K562 (cell line): Measurements from ENCODE around the gene VTA1. TPM values are rescaled to one million over a fixed set of nuclear protein-coding genes. Genes with fewer than 3 reads are reported as not detected.
A peak's percentile ranks its signal among the peaks of the same experiment; 100 is the strongest.

ENCODE experiments used
- ATAC-seq: fragments of 200-7000 bp; cut with Tn5 transposase; 3 replicates; pipeline ENCODE4 v1.9.1; 2020; ENCODE audit warnings: moderate library complexity
- BruUV-seq: library from RNA; stranded (reverse); fragments of 400-500 nt; replicated peaks from 2 replicates; lab custom pipeline; 2021; lab: Mats Ljungman, UMichigan
- CTCF ChIA-PET: fragments of 300-600 bp; formaldehyde crosslinking; extraction: SDS; loops from one replicate; lab custom pipeline; 2021; ENCODE audit warnings: low intra/inter-chr PET ratio; lab: Yijun Ruan, JAX
- POLR2A ChIA-PET: fragments of 300-600, 350-650 bp; sonication (Branson Sonifier 250); formaldehyde crosslinking; extraction: SDS; loops from one replicate; lab custom pipeline; 2021; ENCODE audit warnings: antibody characterized with exemption, inconsistent platforms; lab: Yijun Ruan, JAX
- DNase-seq, 4 experiments: peaks; one replicate each; pipeline versions ENCODE4 v3.0.0 to v3.0.0-alpha.2; 2011 to 2018; ENCODE audit warnings: low spot score in 3 of 4, mixed read lengths in 3 of 4; ENCODE audit errors: extremely low read depth in 1 of 4
- FAIRE-seq: peaks from 2 replicates; lab custom pipeline; 2011; peaks lifted over from hg19 to GRCh38; lab: Jason Lieb, UNC
- H2AFZ ChIP-seq: 2 replicates; pipeline ENCODE4 v1.6.0; 2011; ENCODE audit warnings: low read depth, low read length, control low read depth, inconsistent platforms
- H3K27ac ChIP-seq: fragments of 200-600 bp; 3 replicates; pipeline ENCODE4 v1.8.0; 2011; ENCODE audit warnings: low read depth, mild to moderate bottlenecking, control low read depth, inconsistent platforms, low read length, moderate library complexity, mixed read lengths; ENCODE audit errors: extremely low read depth
- H3K27me3 ChIP-seq, 2 experiments: fragments of 300-600 bp in 1 of 2; 2 replicates in 1 of 2; 3 replicates in 1 of 2; pipeline versions ENCODE4 v1.6.0 to v1.8.0; 2011; ENCODE audit warnings: inconsistent platforms in 2 of 2, low read length in 2 of 2, mild to moderate bottlenecking in 1 of 2, mixed read lengths in 1 of 2, moderate library complexity in 1 of 2; ENCODE audit not compliant: control insufficient read depth in 2 of 2, insufficient read depth in 2 of 2
- H3K36me3 ChIP-seq: fragments of 300-600 bp; 3 replicates; pipeline ENCODE4 v1.8.0; 2011; ENCODE audit warnings: mild to moderate bottlenecking, low read length, inconsistent platforms; ENCODE audit not compliant: control insufficient read depth, insufficient read depth
- H3K4me1 ChIP-seq, 2 experiments: fragments of 200-600 bp in 1 of 2; replicated peaks in 1 of 2; 2 replicates in 1 of 2; 3 replicates in 1 of 2; pipeline versions ENCODE4 v1.5.1 to v1.8.0; 2011; ENCODE audit warnings: inconsistent platforms in 2 of 2, low read length in 2 of 2, mild to moderate bottlenecking in 1 of 2, mixed read lengths in 1 of 2, moderate library complexity in 1 of 2; ENCODE audit not compliant: control insufficient read depth in 2 of 2, insufficient read depth in 2 of 2
- H3K4me2 ChIP-seq: 2 replicates; pipeline ENCODE4 v1.6.1; 2011; ENCODE audit warnings: low read length, control low read depth, inconsistent platforms, mixed read lengths; ENCODE audit not compliant: insufficient read depth
- H3K4me3 ChIP-seq: fragments of 200-600 bp; sonication (generic), shearing (Covaris generic); 2 replicates; pipeline ENCODE4 v1.5.1; 2016; ENCODE audit warnings: control low read depth, inconsistent platforms
- H3K79me2 ChIP-seq: fragments of 200-600 bp; 3 replicates; pipeline ENCODE4 v1.8.0; 2011; ENCODE audit warnings: low read length, inconsistent platforms; ENCODE audit not compliant: control insufficient read depth, insufficient read depth
- H3K9ac ChIP-seq, 2 experiments: 2 replicates each; pipeline versions ENCODE4 v1.6.0 to v1.6.1; 2011; ENCODE audit warnings: low read depth in 2 of 2, low read length in 2 of 2, control low read depth in 1 of 2, inconsistent platforms in 1 of 2, mild to moderate bottlenecking in 1 of 2, mixed read lengths in 1 of 2; ENCODE audit not compliant: insufficient read depth in 1 of 2
- H3K9me1 ChIP-seq: one replicate; pipeline ENCODE4 v1.6.0; 2011; ENCODE audit warnings: inconsistent platforms, mild to moderate bottlenecking, low read length, moderate library complexity; ENCODE audit not compliant: control insufficient read depth, insufficient read depth
- H3K9me3 ChIP-seq: replicated peaks from 2 replicates; pipeline ENCODE4 v1.5.1; 2011; ENCODE audit warnings: low read depth, low read length, inconsistent platforms; ENCODE audit not compliant: control insufficient read depth, insufficient read depth
- H4K20me1 ChIP-seq: replicated peaks from 2 replicates; pipeline ENCODE4 v1.6.1; 2011; ENCODE audit warnings: low read length, inconsistent platforms, mixed read lengths; ENCODE audit not compliant: control insufficient read depth, insufficient read depth
- CEBPB ChIP-seq: fragments of 450-650 bp; IDR thresholded peaks from 2 replicates; pipeline ENCODE4 v1.6.1; 2016; ENCODE audit warnings: missing genetic modification characterization, missing compliant biosample characterization
- DACH1 ChIP-seq: fragments of 450-650 bp; IDR thresholded peaks from 2 replicates; pipeline ENCODE4 v1.6.1; 2018; ENCODE audit not compliant: partially characterized antibody
- DPF2 ChIP-seq: fragments of 450-650 bp; IDR thresholded peaks from 2 replicates; pipeline ENCODE4 v1.6.1; 2016
- HDAC2 ChIP-seq: fragments of 450-650 bp; IDR thresholded peaks from 2 replicates; pipeline ENCODE4 v1.6.1; 2016; ENCODE audit warnings: mild to moderate bottlenecking
- MTA1 ChIP-seq: fragments of 450-650 bp; IDR thresholded peaks from 2 replicates; pipeline ENCODE4 v1.6.1; 2017; ENCODE audit warnings: borderline replicate concordance
- NCOA2 ChIP-seq, 2 experiments: fragments of 450-650 bp; IDR thresholded peaks; 2 replicates each; pipeline ENCODE4 v1.6.1; 2018; ENCODE audit warnings: mild to moderate bottlenecking in 2 of 2, moderate library complexity in 1 of 2; ENCODE audit not compliant: partially characterized antibody in 2 of 2
- PHF21A ChIP-seq: fragments of 450-650 bp; IDR thresholded peaks from 2 replicates; pipeline ENCODE4 v1.6.1; 2017; ENCODE audit warnings: low read depth, borderline replicate concordance
- POLR2H ChIP-seq: IDR thresholded peaks from 2 replicates; pipeline ENCODE4 v1.6.1; 2016; ENCODE audit warnings: missing genetic modification characterization, low read depth, mild to moderate bottlenecking, control low read depth, missing compliant biosample characterization, moderate library complexity
- RAD21 ChIP-seq, 2 experiments: fragments of 250-450 bp in 1 of 2; fragments of 450-650 bp in 1 of 2; sonication (Bioruptor Pico) in 1 of 2; formaldehyde crosslinking in 1 of 2; IDR thresholded peaks in 1 of 2; conservative IDR thresholded peaks in 1 of 2; 2 replicates each; pipeline versions ENCODE4 v1.4.0 to v1.8.0; 2020 to 2022; ENCODE audit warnings: mild to moderate bottlenecking in 2 of 2, moderate library complexity in 1 of 2
- RCOR1 ChIP-seq, 2 experiments: IDR thresholded peaks; 2 replicates each; pipeline ENCODE4 v1.6.1; 2012; ENCODE audit warnings: low read depth in 2 of 2, low read length in 2 of 2, borderline replicate concordance in 1 of 2, improper control_type of control experiment in 1 of 2
- RHOXF2B ChIP-seq: fragments of 250-450 bp; sonication (Bioruptor Pico); conservative IDR thresholded peaks from 2 replicates; pipeline ENCODE4 v1.5.1; 2021
- TAF9B ChIP-seq: fragments of 450-650 bp; IDR thresholded peaks from 2 replicates; pipeline ENCODE4 v1.6.1; 2018; ENCODE audit warnings: mild to moderate bottlenecking; ENCODE audit not compliant: partially characterized antibody
- TEAD1 ChIP-seq, 2 experiments: fragments of 450-650 bp in 1 of 2; sonication (generic) in 1 of 2; formaldehyde crosslinking; IDR thresholded peaks; 2 replicates each; pipeline versions ENCODE4 v1.4.0 to v1.8.0; 2020 to 2022; ENCODE audit warnings: mild to moderate bottlenecking in 2 of 2, missing genetic modification reagents in 1 of 2
- TEAD4 ChIP-seq, 2 experiments: sonication (generic) in 1 of 2; formaldehyde crosslinking in 1 of 2; IDR thresholded peaks; 2 replicates each; pipeline versions ENCODE4 v1.6.1 to v1.8.0; 2012 to 2022; ENCODE audit warnings: borderline replicate concordance in 1 of 2, inconsistent platforms in 1 of 2, low read length in 1 of 2, mild to moderate bottlenecking in 1 of 2, missing genetic modification reagents in 1 of 2
- WGBS: fragments of 100-300 bp; shearing (Covaris generic); methylation state at CpG from one replicate; pipeline ENCODE4 v1.1.6; 2016; ENCODE audit warnings: low coverage, mixed read lengths; ENCODE audit not compliant: insufficient coverage; ENCODE audit errors: missing lambda C conversion rate; 5-methylcytosine and 5-hydroxymethylcytosine counted together
- in situ Hi-C: fragments of 300-500 bp; cut with MboI; formaldehyde crosslinking; loops from 4 replicates; pipeline ENCODE4 v1.15.0; 2018; ENCODE audit warnings: inconsistent platforms, mixed read lengths
- intact Hi-C: fragments of 100-400 bp; cut with micrococcal nuclease; formaldehyde crosslinking; loops from 2 replicates; pipeline ENCODE4 v1.14.2; 2022
- polyA plus RNA-seq, 8 experiments: library from polyadenylated mRNA; depleted of rRNA in 4 of 8; stranded (reverse) in 5 of 8; unstranded in 3 of 8; fragments of >200 nt; fragmentation: Nextera tagmentation in 2 of 8; fragmentation: Illumina TruSeq in 1 of 8; extraction: Ambion mirVana in 2 of 8; extraction: Trizol in 1 of 8; gene quantifications; 2 replicates each; pipeline versions ENCODE4 v1.2.1 to v1.2.3, GENCODE V29; 2011 to 2014; ENCODE audit warnings: inconsistent platforms in 1 of 8, missing spikeins in 1 of 8
- total RNA-seq, 7 experiments: library from RNA; depleted of rRNA in 6 of 7; stranded (reverse); fragments of >200 nt in 6 of 7; fragmentation: Illumina TruSeq in 2 of 7; extraction: Trizol in 2 of 7; gene quantifications; 2 replicates each; pipeline versions ENCODE4 v1.2.1 to v1.2.3, GENCODE V29; 2011 to 2021; ENCODE audit warnings: low replicate concordance in 1 of 7
- TF ChIP-seq, protein P1 (sequence below), 3 experiments: IDR thresholded peaks in 2 of 3; conservative IDR thresholded peaks in 1 of 3; 2 replicates each; pipeline ENCODE4 v1.5.1; 2011 to 2012; ENCODE audit warnings: low read length in 3 of 3, mild to moderate bottlenecking in 3 of 3, control low read depth in 2 of 3, improper control_type of control experiment in 1 of 3, inconsistent platforms in 1 of 3, low read depth in 1 of 3, mixed read lengths in 1 of 3, moderate library complexity in 1 of 3; ENCODE audit not compliant: insufficient read depth in 2 of 3
- TF ChIP-seq, protein P2 (sequence below): fragments of 450-650 bp; IDR thresholded peaks from 2 replicates; pipeline ENCODE4 v1.6.1; 2016; ENCODE audit warnings: mild to moderate bottlenecking

The VTA1 gene
- total and polyA plus RNA-seq, 9 of the 15 experiments (the other 6 are each of a cell fraction or from before 2014, with no cell fraction given): 47.8 to 182 (median 84.6) TPM

DNA sequence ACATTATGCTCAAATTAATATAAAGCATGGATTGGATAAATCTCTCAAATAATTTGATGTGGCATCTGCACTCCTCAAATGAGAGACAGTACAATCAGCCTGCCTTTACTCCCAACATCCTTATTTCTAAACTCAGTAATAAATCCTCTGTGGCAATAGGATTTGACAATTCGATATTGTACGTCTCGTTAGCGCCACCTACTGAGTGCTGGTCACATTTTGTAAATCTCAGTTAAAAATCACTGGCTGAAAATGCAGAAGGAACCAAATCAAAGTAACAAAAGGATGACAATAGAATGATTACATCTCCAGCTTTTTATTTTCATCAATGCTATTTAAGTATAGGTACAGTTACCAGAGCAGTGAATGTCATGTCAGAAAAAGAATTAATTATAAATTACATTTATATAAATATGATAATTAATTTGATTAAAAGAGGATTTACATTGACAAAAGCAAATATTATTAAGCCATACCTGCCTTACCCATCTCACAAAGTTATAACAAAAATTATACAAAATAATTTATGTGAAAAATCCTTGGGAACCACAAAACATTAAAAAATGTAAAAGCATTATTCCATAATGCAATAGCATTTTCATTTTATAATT is 34.5 kb upstream of the VTA1 start:
- H3K79me2 ChIP-seq: no peaks in the 10 kb centered on the region
- FAIRE-seq: peak; percentile 95
- in situ Hi-C loops (loop anchor here (25.0 kb wide), 1 partner anchor 425 kb away; no protein-coding TSS in a partner anchor), intact Hi-C loops (loop anchor here (1.0 to 5.0 kb wide), 3 partner anchors 123 to 550 kb away; no protein-coding TSS in a partner anchor)
- no peaks in the 10 kb centered on the region for H4K20me1 ChIP-seq
- H3K9me1 ChIP-seq: no peaks in the 10 kb centered on the region
- CTCF ChIA-PET: interaction anchor here (0.6 to 1.5 kb wide), 4 partner anchors 123 to 622 kb away, joined by 3 to 9 read pairs (median 4); no protein-coding TSS in a partner anchor
- no peaks in the 10 kb centered on the region for H3K9me3 ChIP-seq
- DNase-seq: peak; percentile 23 to 82 (median 49)
- ATAC-seq: peak; percentile 65
- no peak overlapping the region for H3K4me3 ChIP-seq
- H3K36me3 ChIP-seq: no peaks in the 10 kb centered on the region
- WGBS: 0% methylated on average over 4 of the region's 4 CpGs
- H2AFZ ChIP-seq: no peak overlapping the region
- no peak overlapping the region for H3K27ac ChIP-seq
- POLR2A ChIA-PET: no interaction called here
- BruUV-seq: no TSS peak
- no peaks in the 10 kb centered on the region for H3K4me1 ChIP-seq
- H3K9ac ChIP-seq: no peak overlapping the region
- H3K4me2 ChIP-seq: no peak overlapping the region
- H3K27me3 ChIP-seq: no peaks in the 10 kb centered on the region
- TF ChIP-seq RCOR1 (IDR thresholded peaks at IDR 0.05; ENCODE audit: borderline replicate concordance in 1 of 2, low read depth in 2 of 2, low read length in 2 of 2) (peak; percentile 99 to 100), NCOA2 (IDR thresholded peaks at IDR 0.05; ENCODE audit: partially characterized antibody in 2 of 2) (peak in 1 of 2 experiments; percentile 70), TEAD1 (CRISPR knock-in tag; IDR thresholded peaks at IDR 0.05) (0 out of 4 replicates have a peak, but pooled peaks of 1 of the 2 experiments have one; percentile 46), MTA1 (no peak), HDAC2 (peak; percentile 98), PHF21A (peak; percentile 87; the same call in 1 of the 2 replicates), RHOXF2B (CRISPR knock-in tag) (no peak), RAD21 (CRISPR knock-in tag; conservative IDR thresholded peaks at IDR 0.05 in 1 of 2, IDR thresholded peaks at IDR 0.05 in 1 of 2) (peak; percentile 85 to 92), TEAD4 (IDR thresholded peaks at IDR 0.05; ENCODE audit: low read length) (peak; percentile 81), TEAD4 (CRISPR knock-in tag; IDR thresholded peaks at IDR 0.05; ENCODE audit: borderline replicate concordance) (no peak), DPF2 (no peak), DACH1 (peak; percentile 62), TAF9B (peak; percentile 21), CEBPB (tag) (peak; percentile 88), POLR2H (tag) (peak; percentile 23; the same call in 1 of the 2 replicates)
- TF ChIP-seq, protein P1, sequence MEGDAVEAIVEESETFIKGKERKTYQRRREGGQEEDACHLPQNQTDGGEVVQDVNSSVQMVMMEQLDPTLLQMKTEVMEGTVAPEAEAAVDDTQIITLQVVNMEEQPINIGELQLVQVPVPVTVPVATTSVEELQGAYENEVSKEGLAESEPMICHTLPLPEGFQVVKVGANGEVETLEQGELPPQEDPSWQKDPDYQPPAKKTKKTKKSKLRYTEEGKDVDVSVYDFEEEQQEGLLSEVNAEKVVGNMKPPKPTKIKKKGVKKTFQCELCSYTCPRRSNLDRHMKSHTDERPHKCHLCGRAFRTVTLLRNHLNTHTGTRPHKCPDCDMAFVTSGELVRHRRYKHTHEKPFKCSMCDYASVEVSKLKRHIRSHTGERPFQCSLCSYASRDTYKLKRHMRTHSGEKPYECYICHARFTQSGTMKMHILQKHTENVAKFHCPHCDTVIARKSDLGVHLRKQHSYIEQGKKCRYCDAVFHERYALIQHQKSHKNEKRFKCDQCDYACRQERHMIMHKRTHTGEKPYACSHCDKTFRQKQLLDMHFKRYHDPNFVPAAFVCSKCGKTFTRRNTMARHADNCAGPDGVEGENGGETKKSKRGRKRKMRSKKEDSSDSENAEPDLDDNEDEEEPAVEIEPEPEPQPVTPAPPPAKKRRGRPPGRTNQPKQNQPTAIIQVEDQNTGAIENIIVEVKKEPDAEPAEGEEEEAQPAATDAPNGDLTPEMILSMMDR (IDR thresholded peaks at IDR 0.05 in 2 of 3, conservative IDR thresholded peaks at IDR 0.05 in 1 of 3; ENCODE audit: insufficient read depth in 2 of 3, low read depth in 1 of 3, low read length in 3 of 3): peak; percentile 56 to 85 (median 78); a peak in 5 of 6 replicates
- TF ChIP-seq, protein P2, sequence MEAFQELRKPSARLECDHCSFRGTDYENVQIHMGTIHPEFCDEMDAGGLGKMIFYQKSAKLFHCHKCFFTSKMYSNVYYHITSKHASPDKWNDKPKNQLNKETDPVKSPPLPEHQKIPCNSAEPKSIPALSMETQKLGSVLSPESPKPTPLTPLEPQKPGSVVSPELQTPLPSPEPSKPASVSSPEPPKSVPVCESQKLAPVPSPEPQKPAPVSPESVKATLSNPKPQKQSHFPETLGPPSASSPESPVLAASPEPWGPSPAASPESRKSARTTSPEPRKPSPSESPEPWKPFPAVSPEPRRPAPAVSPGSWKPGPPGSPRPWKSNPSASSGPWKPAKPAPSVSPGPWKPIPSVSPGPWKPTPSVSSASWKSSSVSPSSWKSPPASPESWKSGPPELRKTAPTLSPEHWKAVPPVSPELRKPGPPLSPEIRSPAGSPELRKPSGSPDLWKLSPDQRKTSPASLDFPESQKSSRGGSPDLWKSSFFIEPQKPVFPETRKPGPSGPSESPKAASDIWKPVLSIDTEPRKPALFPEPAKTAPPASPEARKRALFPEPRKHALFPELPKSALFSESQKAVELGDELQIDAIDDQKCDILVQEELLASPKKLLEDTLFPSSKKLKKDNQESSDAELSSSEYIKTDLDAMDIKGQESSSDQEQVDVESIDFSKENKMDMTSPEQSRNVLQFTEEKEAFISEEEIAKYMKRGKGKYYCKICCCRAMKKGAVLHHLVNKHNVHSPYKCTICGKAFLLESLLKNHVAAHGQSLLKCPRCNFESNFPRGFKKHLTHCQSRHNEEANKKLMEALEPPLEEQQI: 0 out of 2 replicates have a peak, but pooled peaks have one; percentile 46
